ENCODE results near the gene CTSW.
"Not testable (repeated sequence)": the region's sequence is repeated elsewhere in the genome, so short reads cannot be mapped to it uniquely, and the experiment has no call there.

CTSW gene

DNA sequence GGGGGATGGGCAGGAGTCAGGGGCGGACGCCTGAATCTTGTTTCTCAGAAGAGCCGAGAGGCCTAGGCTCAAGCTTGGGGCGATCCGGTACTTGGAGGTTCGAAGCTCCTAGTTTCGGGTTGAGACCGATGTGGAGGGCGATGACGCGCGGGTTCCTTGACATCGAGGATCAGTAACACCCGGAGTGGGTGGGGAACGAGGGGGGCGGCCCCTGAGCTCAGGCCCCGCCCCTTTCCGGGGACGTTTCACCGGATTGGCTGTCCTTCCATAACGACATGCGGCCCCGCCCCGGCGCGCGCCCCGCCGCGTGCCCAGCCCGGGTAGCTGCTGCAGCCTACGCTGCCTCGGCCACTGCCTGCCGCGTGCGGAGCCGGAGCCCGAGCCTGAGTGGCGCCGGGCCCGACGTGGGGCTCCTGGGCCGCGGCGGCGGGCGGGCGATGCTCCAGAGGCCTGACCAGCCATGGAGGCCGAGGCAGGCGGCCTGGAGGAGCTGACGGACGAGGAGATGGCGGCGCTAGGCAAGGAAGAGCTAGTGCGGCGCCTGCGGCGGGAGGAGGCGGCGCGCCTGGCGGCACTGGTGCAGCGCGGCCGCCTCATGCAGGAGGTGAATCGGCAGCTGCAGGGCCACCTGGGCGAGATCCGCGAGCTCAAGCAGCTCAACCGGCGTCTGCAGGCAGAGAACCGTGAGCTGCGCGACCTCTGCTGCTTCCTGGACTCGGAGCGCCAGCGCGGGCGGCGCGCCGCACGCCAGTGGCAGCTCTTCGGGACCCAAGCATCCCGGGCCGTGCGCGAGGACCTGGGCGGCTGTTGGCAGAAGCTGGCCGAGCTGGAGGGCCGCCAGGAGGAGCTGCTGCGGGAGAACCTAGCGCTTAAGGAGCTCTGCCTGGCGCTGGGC, 10.9 kb downstream of the CTSW start, which contains the start of gene CCDC85B:
Gene CCDC85B (plus strand): TSS at position 350 of the 895 bp plus-strand sequence. CDS start 111 bp downstream, at position 461.
- no peaks in the 10 kb centered on the region for H3K9me3 ChIP-seq (ENCODE audit: control insufficient read depth in 2 of 2, low read length in 2 of 2)
- H3K27ac ChIP-seq (ENCODE audit: low read length), result peak within 1 kb of the TSS; percentile 99
- peak within 1 kb of the TSS; percentile 73 to 93 for H3K4me3 ChIP-seq (ENCODE audit: low read length in 2 of 2)
- no peaks in the 10 kb centered on the region for H3K27me3 ChIP-seq (ENCODE audit: control insufficient read depth in 1 of 2, insufficient read depth in 2 of 2, low read length in 2 of 2)
- H3K36me3 ChIP-seq (ENCODE audit: control insufficient read depth in 2 of 2, insufficient read depth in 2 of 2, low read length in 2 of 2), result peaks cover 4 to 8% of the 10 kb centered on the region in 2 donors
- peaks cover 64% of the 10 kb centered on the region for H3K4me1 ChIP-seq (ENCODE audit: control insufficient read depth, insufficient read depth, low read length)
- H3K9ac ChIP-seq (ENCODE audit: low read length in 2 of 2), result peak within 1 kb of the TSS; percentile 91 to 92

DNA sequence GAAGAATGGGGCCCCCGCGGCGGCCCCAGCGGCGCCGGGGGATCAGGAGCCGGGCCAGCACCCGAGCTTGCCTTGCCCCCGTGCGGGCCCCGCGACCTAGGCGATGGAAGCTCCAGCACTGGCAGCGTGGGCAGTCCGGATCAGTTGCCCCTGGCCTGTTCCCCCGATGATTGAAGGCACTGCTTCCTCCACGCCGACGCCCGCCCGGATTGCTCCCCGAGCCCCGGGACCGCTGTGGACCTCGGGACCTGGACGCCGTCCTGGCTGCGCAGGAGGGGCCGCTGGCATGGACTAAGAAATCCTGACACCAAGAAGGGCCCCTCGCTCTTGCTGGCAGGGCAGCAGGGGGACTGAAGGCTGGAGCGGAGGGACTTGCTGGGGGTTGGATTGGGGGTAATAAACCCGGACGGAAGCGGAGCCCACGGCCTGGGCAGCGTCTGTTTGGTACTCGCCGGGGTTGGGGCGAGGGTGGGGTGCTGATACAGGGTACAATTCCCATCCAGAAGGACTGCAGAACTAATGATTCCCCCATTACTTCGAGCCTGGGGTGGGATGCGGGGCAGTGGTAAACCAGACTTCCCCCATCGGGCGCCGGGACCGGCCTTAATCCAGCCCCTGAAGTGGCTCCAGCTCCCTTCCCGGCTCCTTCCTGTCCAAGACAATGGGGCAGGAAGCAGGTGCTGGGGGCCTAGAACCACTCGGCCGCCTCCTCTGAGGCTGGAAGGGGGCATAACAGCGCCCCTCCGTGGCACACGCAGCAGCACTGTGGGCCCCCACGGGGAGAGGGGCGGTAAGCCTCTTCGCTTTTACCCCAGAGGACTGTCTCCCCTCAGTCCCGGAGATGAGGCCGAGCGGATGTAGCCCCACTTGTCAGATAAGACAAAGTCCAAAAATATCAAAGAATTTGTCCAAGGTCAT, 11.8 kb downstream of the CTSW start:
- Histone ChIP-seq H3K9me3 (ENCODE audit: control insufficient read depth in 2 of 2, low read length in 2 of 2) (no peaks in the 10 kb centered on the region), H3K9ac (ENCODE audit: low read length in 2 of 2) (peak overlapping the region; percentile 75 to 80), H3K27me3 (ENCODE audit: control insufficient read depth in 1 of 2, insufficient read depth in 2 of 2, low read length in 2 of 2) (no peaks in the 10 kb centered on the region), H3K36me3 (ENCODE audit: control insufficient read depth in 2 of 2, insufficient read depth in 2 of 2, low read length in 2 of 2) (peaks cover 0 to 4% of the 10 kb centered on the region in 2 donors), H3K4me1 (ENCODE audit: control insufficient read depth, insufficient read depth, low read length) (peaks cover 64% of the 10 kb centered on the region), H3K27ac (ENCODE audit: low read length) (peak overlapping the region; percentile 99), H3K4me3 (ENCODE audit: low read length in 2 of 2) (peak overlapping the region; percentile 73 to 93)

DNA sequence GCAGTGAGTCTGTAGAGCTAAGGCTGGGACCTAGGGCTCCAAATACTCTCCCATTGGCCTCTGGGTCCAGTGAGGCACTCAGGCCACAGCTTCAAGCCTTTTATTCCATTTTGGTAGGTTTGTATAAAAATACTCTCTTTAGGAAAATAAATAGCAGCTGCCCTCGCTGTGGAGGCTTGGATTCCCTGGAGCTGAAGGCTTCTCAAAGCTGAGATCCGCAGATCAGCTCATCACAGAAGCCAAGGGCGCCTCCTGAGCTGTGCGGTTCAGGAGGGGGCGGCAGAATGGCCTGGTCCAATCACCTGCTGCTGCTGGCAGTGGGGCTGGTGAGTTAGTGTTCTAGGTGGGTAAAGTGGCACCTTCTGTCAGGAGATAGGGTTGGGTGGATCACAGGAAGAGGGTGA, 12.5 kb downstream of the CTSW start:
- not testable (repeated sequence) for H3K27me3 ChIP-seq (ENCODE audit: control insufficient read depth in 1 of 2, insufficient read depth in 2 of 2, low read length in 2 of 2); H3K9me3 ChIP-seq (ENCODE audit: control insufficient read depth in 2 of 2, low read length in 2 of 2); H3K36me3 ChIP-seq (ENCODE audit: control insufficient read depth in 2 of 2, insufficient read depth in 2 of 2, low read length in 2 of 2)
- Histone ChIP-seq H3K4me3 (ENCODE audit: low read length in 2 of 2) (peak overlapping the region; percentile 73 to 93), H3K9ac (ENCODE audit: low read length in 2 of 2) (peak overlapping the region; percentile 75 to 80), H3K27ac (ENCODE audit: low read length) (peak overlapping the region; percentile 99), H3K4me1 (ENCODE audit: control insufficient read depth, insufficient read depth, low read length) (peaks cover 61% of the 10 kb centered on the region)

DNA sequence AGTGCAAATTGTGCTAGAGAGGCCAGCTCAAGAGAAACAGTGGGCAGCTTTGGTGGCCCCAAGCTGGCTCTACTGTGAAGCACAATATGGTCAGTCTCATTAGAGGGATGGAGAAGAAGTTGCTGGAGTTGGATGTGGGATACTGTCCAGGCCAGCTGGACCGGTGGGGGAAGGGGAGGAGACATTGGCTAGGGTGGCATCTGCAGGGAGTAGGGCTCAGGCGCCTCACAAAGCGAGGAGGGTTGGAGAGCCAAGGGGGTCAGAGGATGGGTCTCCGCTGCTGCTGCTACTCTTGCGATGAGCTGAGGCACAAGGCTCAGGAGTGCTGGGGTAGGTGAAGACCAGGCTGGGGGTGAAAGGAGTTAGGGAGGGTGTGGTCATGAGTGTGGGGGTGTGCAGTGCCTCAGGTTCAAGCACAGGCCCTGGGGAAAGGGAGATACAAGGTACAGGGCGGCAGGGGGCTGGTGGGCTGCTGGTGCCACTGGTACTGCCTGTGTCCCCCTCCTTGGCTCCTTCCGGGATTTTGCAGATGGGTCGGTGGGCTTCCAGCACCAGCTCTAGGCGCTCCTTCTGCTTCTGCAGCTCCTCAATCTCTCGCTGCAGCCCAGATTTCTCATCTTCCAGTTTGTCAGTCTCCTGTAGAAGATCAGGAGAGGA, 13.2 kb downstream of the CTSW start:
- Histone ChIP-seq H3K4me3 (ENCODE audit: low read length in 2 of 2) (peak overlapping the region; percentile 18 to 93), H3K9ac (ENCODE audit: low read length in 2 of 2) (no peak overlapping the region), H3K36me3 (ENCODE audit: control insufficient read depth in 2 of 2, insufficient read depth in 2 of 2, low read length in 2 of 2) (no peaks in the 10 kb centered on the region), H3K9me3 (ENCODE audit: control insufficient read depth in 2 of 2, low read length in 2 of 2) (no peaks in the 10 kb centered on the region), H3K27ac (ENCODE audit: low read length) (peak overlapping the region; percentile 99), H3K27me3 (ENCODE audit: control insufficient read depth in 1 of 2, insufficient read depth in 2 of 2, low read length in 2 of 2) (no peaks in the 10 kb centered on the region), H3K4me1 (ENCODE audit: control insufficient read depth, insufficient read depth, low read length) (peaks cover 55% of the 10 kb centered on the region)

DNA sequence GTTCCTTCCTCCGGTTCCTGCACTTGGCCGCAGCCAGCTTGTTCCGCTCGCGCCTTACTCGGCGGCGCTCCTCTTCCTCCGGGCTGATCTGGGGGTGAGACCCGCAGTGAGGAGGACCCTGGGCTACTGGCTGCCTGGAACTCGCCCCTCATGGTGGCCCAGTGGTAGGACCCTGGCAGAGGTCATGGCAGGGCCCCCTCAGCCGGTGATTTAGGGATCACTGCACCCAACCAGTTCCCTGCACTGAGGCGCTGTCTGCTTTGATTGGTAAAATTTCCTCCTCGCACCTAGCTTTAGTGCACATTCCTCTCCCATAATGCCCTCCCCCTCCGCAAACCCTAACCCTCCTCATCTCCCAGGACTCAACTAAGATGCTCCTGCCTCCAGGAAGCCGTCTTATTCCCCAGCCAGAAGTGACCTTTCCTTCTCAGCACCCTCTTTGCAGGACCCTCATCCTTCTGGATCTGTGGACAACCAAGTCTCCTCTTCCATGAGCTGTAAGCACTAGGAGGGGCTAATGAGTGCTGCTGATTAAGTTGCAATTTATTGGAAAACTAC, 14.5 kb downstream of the CTSW start:
- Histone ChIP-seq H3K36me3 (ENCODE audit: control insufficient read depth in 2 of 2, insufficient read depth in 2 of 2, low read length in 2 of 2) (no peaks in the 10 kb centered on the region), H3K4me1 (ENCODE audit: control insufficient read depth, insufficient read depth, low read length) (peaks cover 44% of the 10 kb centered on the region), H3K9ac (ENCODE audit: low read length in 2 of 2) (peak overlapping the region in 1 of 2 donors; percentile 74), H3K4me3 (ENCODE audit: low read length in 2 of 2) (no peak overlapping the region), H3K9me3 (ENCODE audit: control insufficient read depth in 2 of 2, low read length in 2 of 2) (no peaks in the 10 kb centered on the region), H3K27me3 (ENCODE audit: control insufficient read depth in 1 of 2, insufficient read depth in 2 of 2, low read length in 2 of 2) (peaks cover 0 to 2% of the 10 kb centered on the region in 2 donors), H3K27ac (ENCODE audit: low read length) (peak overlapping the region; percentile 85)

DNA sequence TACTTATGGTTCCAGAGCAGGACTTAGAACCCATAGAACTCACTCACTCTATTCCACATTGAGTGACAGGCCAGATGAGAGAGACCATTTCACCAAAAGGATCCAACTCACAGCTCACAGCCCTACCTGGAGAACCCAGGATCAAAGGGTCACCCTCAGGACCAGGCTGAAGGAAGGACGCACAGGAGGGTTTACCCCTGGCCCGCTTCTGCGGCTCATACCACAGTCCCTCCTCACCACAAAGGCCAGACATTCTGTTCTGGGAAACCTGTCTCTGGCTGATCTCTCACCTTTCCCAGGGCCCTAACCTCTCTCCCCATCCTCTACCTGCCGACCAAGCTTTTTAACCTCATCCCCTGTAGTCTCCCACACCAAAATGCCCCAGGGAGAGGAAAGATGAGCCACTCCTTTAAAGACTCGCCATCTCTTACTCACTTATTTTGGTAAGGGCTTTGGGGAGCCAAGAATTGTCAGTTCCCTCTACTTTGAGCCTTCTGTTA, 15.9 kb downstream of the CTSW start:
- H3K27ac ChIP-seq (ENCODE audit: low read length), result no peak overlapping the region
- no peak overlapping the region for H3K9ac ChIP-seq (ENCODE audit: low read length in 2 of 2)
- H3K4me3 ChIP-seq (ENCODE audit: low read length in 2 of 2), result no peak overlapping the region
- H3K9me3 ChIP-seq (ENCODE audit: control insufficient read depth in 2 of 2, low read length in 2 of 2), result no peaks in the 10 kb centered on the region
- H3K4me1 ChIP-seq (ENCODE audit: control insufficient read depth, insufficient read depth, low read length), result peaks cover 45% of the 10 kb centered on the region
- H3K27me3 ChIP-seq (ENCODE audit: control insufficient read depth in 1 of 2, insufficient read depth in 2 of 2, low read length in 2 of 2), result peaks cover 0 to 11% of the 10 kb centered on the region in 2 donors
- H3K36me3 ChIP-seq (ENCODE audit: control insufficient read depth in 2 of 2, insufficient read depth in 2 of 2, low read length in 2 of 2), result no peaks in the 10 kb centered on the region

DNA sequence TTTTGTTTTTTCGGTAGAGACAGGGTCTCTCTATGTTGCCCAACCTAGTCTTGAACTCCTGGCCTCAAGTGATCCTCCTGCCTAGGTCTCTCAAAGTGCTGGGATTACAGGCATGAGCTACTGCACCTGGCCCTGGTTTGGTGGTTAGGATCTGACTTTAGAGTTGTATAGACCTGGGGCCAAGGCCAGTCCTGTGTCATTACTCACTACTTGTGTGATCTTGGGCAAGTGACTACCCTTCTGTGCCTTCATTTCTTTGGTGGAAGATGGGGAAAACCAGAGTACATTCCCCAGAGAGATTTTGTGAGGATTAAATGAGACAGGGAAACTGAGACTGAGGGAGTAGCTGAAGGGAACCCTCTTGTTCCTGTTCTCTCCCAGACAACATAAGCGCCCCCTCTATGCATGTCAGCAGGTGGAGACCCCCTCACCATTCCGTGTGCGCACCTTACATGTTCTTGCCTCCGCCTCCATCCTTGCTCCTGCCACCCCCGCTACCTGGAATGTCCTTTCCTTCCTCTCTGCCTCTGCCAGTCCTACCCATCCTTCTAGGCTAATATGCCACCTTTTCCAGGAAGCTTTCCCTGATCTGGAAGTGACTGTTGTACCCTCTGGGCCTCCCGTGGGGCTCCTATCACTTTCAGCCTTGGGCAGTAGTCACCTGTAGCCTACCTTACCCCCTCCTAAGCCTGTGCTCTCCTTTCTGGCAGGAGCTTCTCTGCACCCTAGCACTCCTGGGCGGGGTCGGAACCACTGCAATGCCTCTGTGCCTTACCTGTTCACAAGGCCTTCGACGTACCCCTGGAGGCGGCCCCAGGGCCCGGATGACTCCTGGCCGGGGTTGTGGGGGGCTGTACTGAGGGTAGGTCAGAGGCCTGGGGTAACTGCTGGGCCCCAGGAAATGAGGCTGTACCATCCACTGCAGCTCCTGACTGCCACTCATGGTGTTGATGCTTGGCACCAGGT, 16.7 kb downstream of the CTSW start:
- H3K27ac ChIP-seq (ENCODE audit: low read length), result no peak overlapping the region
- peaks cover 42% of the 10 kb centered on the region for H3K4me1 ChIP-seq (ENCODE audit: control insufficient read depth, insufficient read depth, low read length)
- no peaks in the 10 kb centered on the region for H3K9me3 ChIP-seq (ENCODE audit: control insufficient read depth in 2 of 2, low read length in 2 of 2)
- peaks cover 0 to 11% of the 10 kb centered on the region in 2 donors for H3K27me3 ChIP-seq (ENCODE audit: control insufficient read depth in 1 of 2, insufficient read depth in 2 of 2, low read length in 2 of 2)
- no peaks in the 10 kb centered on the region for H3K36me3 ChIP-seq (ENCODE audit: control insufficient read depth in 2 of 2, insufficient read depth in 2 of 2, low read length in 2 of 2)
- H3K4me3 ChIP-seq (ENCODE audit: low read length in 2 of 2), result no peak overlapping the region
- H3K9ac ChIP-seq (ENCODE audit: low read length in 2 of 2), result no peak overlapping the region

DNA sequence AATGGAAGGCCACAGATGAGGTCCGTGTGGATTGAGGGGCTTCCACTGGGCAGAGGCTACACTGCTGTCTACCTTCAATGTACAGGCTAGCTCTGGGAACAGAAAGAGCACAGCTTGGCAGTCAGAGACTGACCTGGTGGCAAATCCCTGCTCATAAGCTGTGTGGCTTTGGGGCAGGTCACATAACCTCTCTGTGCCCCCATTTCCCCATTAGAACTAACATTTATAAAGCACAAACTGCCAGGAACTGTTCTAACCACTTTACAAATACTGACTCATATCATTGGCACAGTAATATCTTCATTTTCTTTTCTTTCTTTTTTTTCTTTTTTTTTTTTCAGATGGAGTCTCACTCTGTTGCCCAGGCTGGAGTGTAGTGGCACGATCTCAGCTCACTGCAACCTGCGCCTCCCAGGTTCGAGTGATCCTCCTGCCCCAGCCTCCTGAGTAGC, 17.4 kb downstream of the CTSW start:
- Histone ChIP-seq H3K9me3 (ENCODE audit: control insufficient read depth in 2 of 2, low read length in 2 of 2) (no peaks in the 10 kb centered on the region), H3K27me3 (ENCODE audit: control insufficient read depth in 1 of 2, insufficient read depth in 2 of 2, low read length in 2 of 2) (peaks cover 0 to 11% of the 10 kb centered on the region in 2 donors), H3K36me3 (ENCODE audit: control insufficient read depth in 2 of 2, insufficient read depth in 2 of 2, low read length in 2 of 2) (no peaks in the 10 kb centered on the region), H3K4me3 (ENCODE audit: low read length in 2 of 2) (no peak overlapping the region), H3K27ac (ENCODE audit: low read length) (no peak overlapping the region), H3K9ac (ENCODE audit: low read length in 2 of 2) (no peak overlapping the region), H3K4me1 (ENCODE audit: control insufficient read depth, insufficient read depth, low read length) (peaks cover 36% of the 10 kb centered on the region)

DNA sequence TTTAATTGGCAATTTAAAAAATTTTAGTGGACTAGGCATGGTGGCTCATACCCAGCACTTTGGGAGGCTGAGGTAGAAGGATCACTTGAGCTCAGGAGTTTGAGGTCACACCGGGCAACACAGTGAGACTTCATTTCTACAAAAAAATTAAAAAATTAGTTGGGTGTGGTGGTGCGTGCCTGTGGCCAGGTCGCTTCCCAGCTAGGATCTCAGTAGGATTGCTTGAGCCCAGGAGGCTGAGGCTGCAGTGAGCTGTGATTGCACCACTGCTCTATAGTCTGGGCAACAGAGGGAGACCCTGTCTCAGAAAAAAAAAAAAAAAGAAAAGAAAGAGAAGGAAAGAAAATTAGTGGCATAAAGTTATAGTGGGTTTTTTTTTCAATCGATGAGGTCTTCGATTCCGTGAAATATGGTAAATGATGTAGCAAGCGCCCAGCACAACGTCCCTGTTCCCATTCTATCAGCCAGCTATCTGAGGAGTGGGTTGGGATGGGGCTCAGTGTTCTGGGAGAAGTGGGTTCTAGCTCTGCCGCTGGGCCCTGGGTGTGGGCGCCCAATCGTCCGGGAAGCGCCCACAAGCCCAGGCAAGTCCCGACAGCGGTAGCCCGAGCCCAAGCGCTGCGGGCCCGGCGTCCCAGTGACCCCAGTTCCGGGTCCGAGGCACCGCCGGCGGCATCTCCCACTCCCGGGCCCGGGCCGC, 19.2 kb downstream of the CTSW start:
- Histone ChIP-seq H3K36me3 (ENCODE audit: control insufficient read depth in 2 of 2, insufficient read depth in 2 of 2, low read length in 2 of 2) (no peaks in the 10 kb centered on the region), H3K4me3 (ENCODE audit: low read length in 2 of 2) (peak overlapping the region; percentile 37 to 69), H3K27me3 (ENCODE audit: control insufficient read depth in 1 of 2, insufficient read depth in 2 of 2, low read length in 2 of 2) (peaks cover 0 to 11% of the 10 kb centered on the region in 2 donors), H3K27ac (ENCODE audit: low read length) (no peak overlapping the region), H3K4me1 (ENCODE audit: control insufficient read depth, insufficient read depth, low read length) (peaks cover 21% of the 10 kb centered on the region), H3K9me3 (ENCODE audit: control insufficient read depth in 2 of 2, low read length in 2 of 2) (no peaks in the 10 kb centered on the region), H3K9ac (ENCODE audit: low read length in 2 of 2) (no peak overlapping the region)
